Measurements from ENCODE around the gene TACC2.

TACC2 gene

DNA sequence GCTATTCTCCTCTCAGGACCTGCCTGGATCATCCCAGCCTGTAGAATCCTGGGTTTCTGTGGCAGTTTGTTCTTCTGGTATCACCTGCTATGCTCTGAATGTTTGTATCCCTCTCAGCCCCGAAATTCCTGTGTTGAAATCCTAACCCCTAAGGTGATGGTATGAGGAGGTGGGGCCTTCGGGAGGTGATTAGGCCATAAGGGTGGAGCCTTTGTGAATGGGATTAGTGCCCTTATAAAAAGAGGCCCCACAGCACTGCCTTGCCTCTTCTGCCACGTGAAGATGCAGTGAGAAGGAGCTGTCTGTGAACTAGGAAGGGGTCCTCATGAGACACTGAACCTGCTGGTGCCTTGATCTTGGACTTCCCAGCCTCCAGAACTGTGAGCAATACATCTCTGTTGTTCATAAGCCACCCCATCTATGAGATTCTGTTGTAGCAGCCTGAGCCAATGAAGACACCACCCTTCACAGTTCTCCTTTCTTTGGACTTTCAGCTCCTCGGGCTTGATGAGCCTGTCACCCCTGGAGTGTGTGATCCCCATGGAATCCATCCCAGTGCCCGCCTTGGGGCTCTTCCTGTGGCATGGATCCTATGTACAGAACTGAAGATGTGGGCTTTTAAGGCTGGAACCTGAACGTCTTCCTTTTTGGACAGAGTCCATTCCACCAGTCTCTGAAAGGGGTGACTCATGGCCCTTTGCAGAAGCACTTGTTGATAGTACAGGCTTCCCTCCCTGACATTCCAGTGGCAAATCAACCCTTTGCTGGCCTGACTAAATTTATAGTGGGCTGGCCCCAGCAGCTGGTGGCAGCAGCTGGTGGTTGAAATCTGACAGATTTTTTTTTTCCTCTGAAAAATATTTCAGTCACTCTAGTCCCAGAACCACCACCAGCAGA lies 138.0 kb downstream of the TACC2 start:
- DNase-seq, result no peak

DNA sequence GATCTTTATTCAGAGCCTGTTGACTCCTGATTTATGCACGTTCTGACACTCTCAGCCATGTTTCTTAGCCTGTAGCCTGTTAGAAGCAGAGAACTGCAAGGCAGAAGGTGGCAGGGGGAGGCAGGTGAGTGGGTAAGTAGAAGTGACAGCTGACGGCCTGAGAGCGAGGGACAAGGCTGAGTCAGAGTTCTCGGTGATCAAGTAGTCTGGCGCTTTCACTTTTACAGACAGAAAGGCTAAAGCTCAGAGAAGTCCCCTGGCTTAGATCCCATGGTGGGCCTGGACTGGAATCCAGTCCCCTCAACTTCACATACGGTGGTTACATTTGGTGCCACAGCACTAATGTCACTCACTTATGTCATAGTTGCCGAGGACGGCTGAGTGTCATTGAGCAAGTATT lies 139.0 kb downstream of the TACC2 start:
- DNase-seq, result no peak

DNA sequence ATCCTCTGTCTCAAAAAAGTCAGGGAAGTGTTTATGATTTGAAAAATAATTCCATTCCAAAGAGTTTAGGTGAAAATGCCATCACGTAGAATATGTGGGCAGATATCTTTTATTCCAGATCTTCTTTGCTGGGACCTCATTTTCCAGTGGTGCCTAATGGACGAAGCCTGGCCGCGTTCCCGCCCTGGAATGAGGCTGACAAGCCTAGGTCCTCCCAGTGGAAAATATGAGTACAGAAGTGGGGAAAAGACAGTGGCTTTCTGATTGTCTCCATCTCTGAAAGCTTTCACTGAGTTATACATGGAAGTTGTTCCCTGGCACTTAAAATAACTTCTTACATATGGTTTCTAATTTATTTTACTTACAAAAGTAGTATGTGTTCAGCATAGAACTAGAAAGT lies 139.4 kb downstream of the TACC2 start:
- no peak for DNase-seq

DNA sequence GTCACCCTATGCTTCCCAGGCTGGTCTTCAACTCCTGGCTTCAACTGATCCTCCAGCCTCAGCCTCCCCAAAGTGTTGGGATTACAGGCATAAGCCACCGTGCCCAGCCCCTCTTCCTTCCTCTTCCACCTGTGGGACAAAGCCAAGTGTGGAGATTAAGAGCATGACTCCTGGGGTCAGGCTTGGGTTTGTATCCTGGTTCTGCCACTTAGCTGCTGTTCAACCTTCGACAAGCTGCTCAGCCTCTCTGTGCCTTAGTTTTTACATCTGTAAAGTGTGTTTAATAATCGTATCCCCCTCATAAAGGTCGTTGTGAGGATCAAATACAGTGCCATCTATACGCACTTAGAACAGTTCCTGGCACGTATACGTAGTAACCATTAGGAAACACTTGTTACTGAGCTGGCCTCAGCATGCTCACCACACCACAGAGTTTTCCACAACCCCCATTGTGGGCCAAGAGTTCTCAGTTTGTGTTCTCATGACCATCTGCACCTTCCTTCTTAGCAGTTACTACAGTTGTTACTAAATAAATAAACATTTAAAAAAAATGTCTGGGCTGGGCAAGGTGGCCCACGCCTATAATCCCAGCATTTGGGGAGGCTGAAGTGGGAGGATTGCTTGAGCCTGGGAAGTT lies 141.6 kb downstream of the TACC2 start:
- no peak for DNase-seq

DNA sequence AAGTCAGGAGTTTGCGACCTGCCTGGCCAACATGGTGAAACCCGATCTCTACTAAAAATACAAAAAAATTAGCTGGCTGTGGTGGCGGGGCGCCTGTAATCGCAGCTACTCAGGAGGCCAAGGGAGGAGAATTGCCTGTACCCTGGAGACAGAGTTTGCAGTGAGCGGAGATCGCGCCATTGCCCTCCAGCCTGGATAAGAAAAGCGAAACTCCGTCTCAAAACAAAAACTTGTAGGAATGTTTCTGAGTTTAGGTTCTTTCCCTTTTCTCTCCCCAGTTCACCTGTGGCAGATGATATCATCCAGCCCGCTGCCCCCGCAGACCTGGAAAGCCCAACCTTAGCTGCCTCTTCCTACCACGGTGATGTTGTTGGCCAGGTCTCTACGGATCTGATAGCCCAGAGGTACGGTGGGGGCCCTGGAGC lies 143.4 kb downstream of the TACC2 start:
- no peak for DNase-seq

DNA sequence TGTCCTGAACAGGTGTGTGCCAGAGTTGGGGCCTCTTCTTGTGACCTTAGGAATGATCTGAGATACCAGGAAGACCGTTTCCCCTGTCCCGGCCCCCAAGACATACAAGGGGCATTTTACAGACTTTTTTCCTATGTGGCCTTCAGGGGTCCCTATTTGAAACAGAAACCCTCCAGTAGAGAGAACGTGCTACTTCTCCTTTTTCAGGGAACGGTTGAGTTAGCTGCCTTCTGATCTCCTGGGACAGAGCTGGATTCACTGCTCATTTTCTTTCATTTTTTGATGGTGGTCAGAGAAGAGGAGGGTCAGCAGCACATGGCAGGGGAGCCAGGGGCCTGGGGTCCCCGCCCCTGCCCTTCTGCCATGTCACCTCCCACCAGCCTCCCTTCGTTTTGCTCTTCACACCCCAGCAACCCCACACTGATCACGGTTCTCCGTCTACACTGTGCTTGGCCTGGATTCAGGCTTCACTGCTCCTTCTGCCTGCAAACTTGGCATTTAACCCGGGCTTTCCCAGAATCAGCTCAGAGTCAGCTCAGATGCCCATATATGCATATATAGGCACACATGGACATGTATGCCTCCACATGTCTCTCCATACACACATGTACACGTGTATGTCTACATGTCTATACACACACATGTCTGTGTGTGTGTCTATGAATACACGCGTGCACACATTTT lies 144.1 kb downstream of the TACC2 start:
- DNase-seq, result no peak

DNA sequence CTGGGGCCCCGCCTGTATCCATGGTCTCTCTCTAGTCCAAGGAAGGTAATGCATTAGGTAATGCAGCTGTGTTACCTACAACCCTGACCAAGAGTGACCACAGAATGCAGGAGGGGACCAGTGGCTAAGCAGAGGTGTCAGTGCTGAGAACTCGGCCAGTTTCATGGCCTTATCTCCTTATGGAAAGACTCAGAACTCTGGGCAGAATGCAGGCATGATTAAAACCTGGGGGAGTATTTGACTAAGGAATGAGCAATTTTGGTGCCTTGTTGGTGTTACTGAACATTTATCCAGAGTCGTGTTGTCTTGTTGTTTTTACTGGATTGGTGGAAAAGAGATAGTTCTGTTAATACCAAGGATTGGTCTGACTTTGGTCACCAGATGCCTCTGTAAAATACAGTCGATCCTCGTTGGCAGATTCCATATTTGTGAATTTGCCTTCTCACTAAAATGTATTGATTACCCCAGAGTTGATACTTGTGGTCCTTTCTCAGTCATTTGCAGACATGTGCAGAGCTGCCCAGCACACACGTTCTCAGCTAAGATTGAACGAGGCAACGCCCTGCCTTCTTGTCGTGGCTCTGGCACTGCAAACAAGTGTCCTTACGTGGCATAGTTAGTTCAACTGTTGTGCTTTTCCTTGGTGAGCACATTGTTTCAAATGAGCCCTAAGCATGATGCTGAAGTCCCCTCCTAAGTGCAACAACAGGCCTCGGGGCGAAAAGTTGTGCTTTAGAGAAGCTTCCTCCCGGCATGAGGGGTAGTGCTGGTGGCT lies 146.5 kb downstream of the TACC2 start:
- no peak for DNase-seq

DNA sequence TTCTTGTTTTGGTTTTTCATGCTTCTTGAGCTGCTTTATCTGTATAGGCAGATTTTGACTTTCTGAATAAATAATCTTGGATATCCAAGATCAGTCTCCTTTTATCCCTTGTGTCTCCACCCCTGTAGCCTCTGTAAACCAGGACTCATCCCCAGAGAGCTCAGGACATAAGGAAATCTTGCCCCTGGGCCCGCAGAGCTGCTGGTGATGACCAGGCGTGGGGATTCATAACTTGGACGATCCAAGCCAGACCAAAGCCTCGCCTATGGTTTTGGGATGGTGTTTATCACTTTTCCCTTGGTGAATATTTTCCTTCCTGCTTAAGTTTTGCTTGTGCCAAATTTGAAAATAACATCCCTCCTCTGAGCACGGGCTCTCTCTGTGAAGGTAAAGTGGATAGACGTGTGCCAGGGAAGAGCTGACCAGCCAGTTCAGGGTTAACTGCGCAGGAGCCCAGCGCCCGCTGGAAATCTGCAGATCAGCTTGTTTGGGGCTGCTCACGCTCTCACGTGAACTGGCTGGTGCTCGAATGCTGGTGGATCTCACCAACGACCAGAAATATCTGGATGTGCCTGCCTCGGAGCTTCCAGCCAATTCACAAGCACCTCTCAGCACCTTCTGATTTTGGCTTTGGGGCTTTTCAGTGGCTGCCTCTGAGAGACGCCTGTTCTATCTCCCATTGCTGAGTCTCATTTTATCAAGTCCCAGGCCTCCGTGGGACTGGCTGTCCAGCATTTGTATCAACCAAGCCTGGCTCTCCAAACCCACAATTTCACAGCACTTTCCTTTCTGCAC lies 150.1 kb downstream of the TACC2 start:
- peak; percentile 58 for DNase-seq

DNA sequence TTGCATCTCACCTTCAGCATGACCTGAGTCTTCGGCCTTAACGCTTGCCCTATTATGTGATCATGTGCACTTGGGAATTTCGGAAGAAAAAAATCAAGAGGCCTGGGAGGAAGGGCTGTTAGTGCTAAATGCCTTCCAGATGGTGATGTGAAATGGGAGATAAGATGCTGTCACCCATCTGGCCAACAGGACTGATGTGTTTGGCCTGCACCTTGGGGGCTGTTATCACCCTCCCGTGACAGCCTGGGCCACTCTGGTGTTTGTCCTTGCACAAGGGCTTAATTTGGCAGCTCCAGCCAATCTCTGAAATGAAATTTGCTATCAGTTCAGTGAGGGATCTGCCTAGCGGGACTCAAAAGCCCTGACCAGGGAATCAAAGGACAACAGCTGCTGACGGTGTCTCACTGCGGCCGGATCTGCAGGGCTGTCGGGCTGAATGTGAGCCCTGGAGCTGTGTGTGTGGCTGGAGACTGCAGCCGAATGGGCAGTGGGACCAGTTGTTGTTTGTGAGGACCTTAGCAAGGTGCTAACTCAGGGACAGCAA lies 150.7 kb downstream of the TACC2 start:
- peak; percentile 60 for DNase-seq

DNA sequence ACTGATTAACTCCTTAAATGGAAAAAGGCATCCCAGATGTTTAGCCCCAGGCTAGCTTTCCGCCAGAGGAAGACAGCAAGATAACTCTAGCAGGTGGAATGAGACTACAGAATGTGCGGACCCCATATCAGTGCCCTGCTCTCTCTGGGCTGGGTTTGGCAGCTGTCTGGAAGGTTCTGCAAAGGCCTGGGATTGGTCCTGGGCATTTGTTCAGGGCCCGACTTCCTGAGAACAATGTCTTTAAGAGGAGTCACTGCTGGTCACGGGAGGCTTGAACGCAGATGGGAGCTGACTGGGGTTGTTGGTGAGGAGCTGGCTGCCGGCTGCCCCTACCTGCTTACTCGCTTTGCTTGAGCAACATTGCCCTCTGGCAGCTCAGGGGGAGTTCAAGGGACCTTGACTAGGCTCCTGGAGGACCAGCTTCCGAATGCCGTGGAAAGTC lies 151.5 kb downstream of the TACC2 start:
- DNase-seq, result peak; percentile 13

DNA sequence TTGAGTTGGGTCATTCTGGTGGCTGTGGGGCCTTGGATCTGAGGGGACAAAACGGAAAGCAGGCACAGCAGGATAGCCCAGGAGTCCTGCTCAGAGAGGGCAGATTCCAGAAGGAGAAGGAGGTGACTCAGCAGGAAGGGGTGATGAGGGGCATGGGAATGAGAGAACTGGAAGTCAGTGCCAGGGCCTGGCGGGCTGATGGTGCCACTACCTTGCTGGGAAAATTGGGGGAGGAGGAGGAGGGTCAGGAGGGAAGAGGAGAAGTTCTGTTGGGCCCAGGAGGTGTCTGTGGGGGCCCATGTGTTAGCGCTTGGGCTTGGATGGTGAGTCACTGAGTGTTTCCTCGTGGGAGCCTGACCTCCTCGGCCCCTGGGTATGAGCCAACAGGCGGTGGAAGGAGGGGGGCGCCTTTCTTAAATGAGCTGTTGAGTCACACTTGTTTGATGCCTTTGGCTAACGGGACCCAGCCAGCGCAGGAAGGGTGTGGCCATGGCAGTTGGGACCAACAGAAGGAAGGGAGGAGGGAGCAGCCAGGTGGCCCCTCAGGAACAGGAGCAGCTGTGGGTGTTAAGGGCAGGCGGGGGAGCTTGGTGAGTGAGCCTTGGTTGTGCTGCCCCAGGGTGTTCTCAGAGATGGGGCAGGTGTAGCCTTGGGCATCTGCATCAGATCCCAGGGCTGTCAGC lies 152.1 kb downstream of the TACC2 start:
- DNase-seq, result peak; percentile 20

DNA sequence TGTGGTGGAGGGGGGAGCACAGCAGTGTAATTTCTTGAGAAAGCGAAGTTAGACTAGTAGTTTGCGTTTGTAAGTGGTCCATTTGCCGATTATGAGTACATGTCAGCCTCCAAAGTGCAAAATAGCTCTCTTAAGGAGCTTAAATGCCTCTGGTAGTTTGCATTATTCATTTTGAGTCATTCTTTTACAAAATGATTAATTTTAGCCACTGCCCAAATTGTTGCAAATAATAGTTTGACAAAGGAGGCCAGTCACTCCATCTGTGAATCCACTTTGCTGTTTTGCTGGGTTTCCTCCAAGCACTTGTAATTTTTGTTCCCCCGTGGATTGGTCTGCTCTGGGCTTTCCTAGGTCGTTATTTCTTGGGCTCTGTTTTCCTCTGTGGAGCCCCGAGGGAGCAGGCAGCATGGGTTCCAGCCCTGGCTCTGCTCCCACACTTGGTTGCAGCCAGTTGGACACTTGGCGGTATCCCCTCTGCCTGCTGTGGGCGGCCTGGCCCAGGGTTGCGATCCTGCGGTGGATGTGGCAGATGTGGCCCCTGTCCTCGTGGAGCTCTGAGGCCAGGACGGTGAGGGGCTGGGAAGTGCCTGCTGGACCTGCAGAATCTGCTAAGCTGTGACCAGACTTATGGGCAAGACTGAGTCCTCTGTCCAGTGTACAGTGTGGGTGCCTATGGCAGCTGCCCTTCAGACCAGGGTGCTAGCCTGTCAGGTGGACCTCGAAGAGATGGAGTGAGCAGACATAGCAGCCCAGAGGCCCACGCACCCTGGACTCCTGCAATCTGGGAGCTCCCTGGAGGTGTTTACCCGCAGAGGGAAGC lies 153.1 kb downstream of the TACC2 start:
- DNase-seq, result peak; percentile 31

DNA sequence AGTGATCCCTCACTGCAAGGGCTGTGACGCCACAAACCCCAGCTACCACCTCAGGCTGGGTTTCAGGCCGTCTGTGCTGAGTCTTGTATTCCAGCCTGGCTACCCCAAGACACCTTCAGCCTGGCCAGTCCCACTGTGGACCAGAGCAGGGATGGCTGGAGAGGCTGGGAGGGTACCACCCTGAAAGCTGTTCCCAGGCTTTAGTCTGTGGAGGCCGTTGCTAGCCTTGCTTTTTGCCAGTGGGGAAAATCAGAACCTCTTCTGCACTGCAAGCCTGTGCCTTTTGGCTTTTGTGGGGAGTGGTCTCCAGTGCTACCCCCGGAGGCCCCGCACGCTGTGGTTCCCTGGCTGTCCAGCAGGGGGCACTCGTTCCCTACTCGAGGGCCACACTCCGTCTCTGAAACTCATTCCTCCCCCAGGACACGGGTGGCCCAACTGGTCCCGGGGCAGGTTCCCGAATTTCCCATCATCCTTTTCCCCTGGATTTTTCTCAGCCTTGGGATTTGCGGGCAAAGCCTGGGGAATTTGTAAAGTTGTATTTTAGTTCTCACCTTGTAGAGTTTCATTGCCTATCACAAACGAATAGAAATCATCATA lies 153.8 kb downstream of the TACC2 start:
- peak; percentile 86 for DNase-seq

DNA sequence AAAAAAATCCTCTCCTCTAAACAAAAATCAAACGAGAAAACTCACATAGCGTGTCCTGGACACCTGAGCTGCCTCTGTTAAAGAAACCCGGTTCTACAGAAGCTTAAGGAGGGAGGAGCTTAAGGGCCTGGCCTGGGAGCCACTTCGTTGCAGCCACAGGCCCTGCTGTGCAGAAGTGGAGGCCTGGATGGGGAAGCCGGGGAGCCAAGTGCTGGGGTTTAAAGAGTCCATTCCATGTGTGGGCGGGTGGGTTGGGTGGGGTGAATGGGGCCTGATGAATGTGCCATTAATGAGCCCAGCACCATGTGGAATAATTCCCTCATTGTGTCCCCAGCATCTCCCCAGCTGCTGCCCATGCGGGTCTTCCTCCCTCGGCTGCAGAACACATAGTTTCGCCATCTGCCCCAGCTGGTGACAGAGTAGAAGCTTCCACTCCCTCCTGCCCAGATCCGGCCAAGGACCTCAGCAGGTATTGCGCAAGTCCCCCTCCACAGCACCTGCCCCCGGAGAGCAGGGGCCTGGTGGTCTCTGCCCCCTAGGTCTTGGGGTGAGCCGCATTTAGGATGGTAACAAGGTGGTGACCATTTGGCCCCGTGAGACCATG lies 154.4 kb downstream of the TACC2 start:
- DNase-seq, result no peak

DNA sequence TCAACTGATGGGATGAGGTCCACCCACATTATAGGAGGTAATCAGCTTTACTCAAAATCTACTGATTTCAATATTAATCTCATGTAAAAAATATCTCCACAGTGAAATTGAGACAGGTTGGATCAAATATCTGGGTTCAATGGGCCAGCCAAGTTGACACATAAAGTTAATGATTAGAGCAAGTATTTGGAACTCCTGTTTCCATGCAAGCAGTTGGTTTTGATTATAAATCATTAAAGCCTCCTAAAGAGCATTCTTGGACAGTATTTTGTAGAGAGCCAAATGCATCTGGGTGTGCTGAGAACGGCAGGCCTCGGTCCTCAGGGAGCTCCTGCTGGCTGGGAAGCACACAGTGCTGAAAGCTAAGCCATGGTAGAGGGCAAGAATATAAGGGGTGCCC lies 155.2 kb downstream of the TACC2 start:
- no peak for DNase-seq

DNA sequence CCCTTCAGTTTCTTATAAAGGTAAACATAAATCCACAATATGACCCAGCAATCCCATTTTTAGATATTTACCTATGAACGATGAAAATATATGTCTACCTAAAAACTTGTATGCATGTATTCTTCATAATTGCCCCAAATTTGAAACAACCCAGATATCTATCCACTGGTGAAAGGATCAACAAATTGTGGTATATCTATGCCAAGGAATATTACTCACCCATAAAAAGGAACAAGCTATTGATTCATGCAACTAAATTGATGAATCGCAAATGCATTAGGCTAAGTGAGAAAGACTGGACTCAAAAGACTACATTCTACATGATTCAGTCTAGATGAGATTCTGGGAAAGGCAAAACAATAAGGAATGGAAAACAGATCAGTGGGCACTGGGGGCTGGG lies 156.2 kb downstream of the TACC2 start:
- DNase-seq, result no peak

DNA sequence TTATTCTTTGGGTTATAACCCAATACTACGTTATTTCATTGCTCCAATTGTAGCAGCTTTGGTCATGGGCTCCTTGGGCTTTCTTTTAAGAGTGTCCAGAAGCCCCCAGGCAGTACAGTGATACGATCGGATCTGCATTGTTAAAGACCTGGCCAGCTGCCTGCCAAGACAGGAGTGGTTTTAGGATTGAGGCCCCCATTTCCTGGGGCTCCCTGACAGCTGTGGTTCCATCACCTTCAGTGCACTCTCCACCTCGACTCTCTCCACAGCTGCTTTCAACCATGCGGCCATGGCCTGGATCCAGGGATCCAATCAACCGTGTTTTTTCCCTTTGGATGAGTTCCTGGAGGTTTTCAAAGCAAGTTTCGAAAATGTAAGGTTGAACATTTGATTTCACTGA lies 158.7 kb downstream of the TACC2 start:
- DNase-seq, result peak; percentile 43

DNA sequence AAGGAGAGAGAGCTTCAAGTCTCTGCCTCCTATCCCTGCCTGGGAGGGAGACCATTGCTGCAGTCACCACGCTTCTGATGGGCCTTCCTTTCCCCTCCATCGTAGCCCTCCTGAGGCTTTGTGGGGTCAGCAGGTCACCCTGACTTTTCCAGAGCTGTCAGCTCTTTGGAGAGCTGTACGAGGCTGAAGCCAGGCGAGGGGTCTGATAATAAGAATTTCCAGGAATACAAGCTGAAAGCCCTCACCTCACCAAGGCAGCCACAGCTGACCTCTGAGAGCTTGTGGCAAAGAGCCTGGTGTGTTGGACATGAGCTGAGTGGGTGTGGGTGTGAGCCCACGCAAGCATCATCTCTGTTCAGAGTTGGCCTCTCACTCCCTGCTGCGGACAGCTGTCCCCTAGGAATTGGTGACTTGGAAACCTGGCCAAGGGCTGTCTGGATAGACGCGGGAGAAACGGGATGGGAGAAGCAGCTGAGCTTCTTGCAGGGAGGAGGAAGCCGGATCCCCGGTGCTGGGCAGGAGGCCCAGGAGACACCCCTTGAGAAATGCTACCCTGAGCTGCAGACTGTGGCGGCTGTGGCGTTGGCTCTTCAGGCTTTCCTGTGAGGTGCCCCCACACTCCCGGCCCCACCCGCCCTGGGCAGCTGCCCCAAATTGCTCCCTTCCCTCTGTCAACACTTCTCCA lies 160.1 kb downstream of the TACC2 start:
- peak; percentile 71 for DNase-seq

Data from retina (tissue), 1 donor.